IPS-15b (cell line): ENCODE measurements around the gene KDM4C.
"Not testable (repeated sequence)": the region's sequence is repeated elsewhere in the genome, so short reads cannot be mapped to it uniquely, and the experiment has no call there.

Experiments
- H3K27me3 ChIP-seq: one replicate; pipeline ENCODE4 v1.6.1; 2013; ENCODE audit warnings: low read length; ENCODE audit not compliant: control insufficient read depth, insufficient read depth
- H3K36me3 ChIP-seq: one replicate; pipeline ENCODE4 v1.6.1; 2013; ENCODE audit warnings: low read length; ENCODE audit not compliant: control insufficient read depth, insufficient read depth
- H3K4me1 ChIP-seq: one replicate; pipeline ENCODE4 v1.6.1; 2013; ENCODE audit warnings: mild to moderate bottlenecking, low read length; ENCODE audit not compliant: control insufficient read depth, insufficient read depth
- H3K4me3 ChIP-seq: one replicate; pipeline ENCODE4 v1.5.1; 2013; ENCODE audit warnings: low read depth, low read length
- H3K9ac ChIP-seq: one replicate; pipeline ENCODE4 v1.6.1; 2013; ENCODE audit warnings: low read depth, mild to moderate bottlenecking, low read length
- H3K9me3 ChIP-seq: one replicate; pipeline ENCODE4 v1.6.1; 2013; ENCODE audit warnings: mild to moderate bottlenecking, low read length; ENCODE audit not compliant: control insufficient read depth, insufficient read depth

The KDM4C gene

GRCh38 chr9:6757456-6758247 is at the start of gene KDM4C:
KDM4C (plus strand) TSS chr9:6757973; CDS start chr9:6792989, 35,016 bp downstream.
- Histone ChIP-seq H3K27me3 (no peaks in the 10 kb centered on the region), H3K4me3 (peak within 1 kb of the TSS; percentile 85), H3K9ac (peak within 1 kb of the TSS; percentile 92), H3K36me3 (no peaks in the 10 kb centered on the region), H3K9me3 (no peaks in the 10 kb centered on the region), H3K4me1 (no peaks in the 10 kb centered on the region)

GRCh38 chr9:6708732-6709131 is 49.0 kb upstream of the KDM4C start:
- no peaks in the 10 kb centered on the region for H3K9me3 ChIP-seq
- H3K36me3 ChIP-seq = no peaks in the 10 kb centered on the region
- no peak overlapping the region for H3K4me3 ChIP-seq
- H3K9ac ChIP-seq = no peak overlapping the region
- H3K4me1 ChIP-seq = no peaks in the 10 kb centered on the region
- H3K27me3 ChIP-seq = no peaks in the 10 kb centered on the region

- no peak overlapping the region for H3K9ac ChIP-seq
- no peaks in the 10 kb centered on the region for H3K4me1 ChIP-seq
- no peaks in the 10 kb centered on the region for H3K9me3 ChIP-seq
- no peak overlapping the region for H3K4me3 ChIP-seq
- H3K36me3 ChIP-seq = no peaks in the 10 kb centered on the region
- no peaks in the 10 kb centered on the region for H3K27me3 ChIP-seq
These were observed 46.4 kb upstream of the KDM4C start for GRCh38 chr9:6711403-6711802.

- Histone ChIP-seq H3K27me3 (no peaks in the 10 kb centered on the region), H3K9me3 (no peaks in the 10 kb centered on the region), H3K36me3 (no peaks in the 10 kb centered on the region), H3K4me3 (no peak overlapping the region), H3K4me1 (no peaks in the 10 kb centered on the region), H3K9ac (no peak overlapping the region)
These were observed 45.7 kb upstream of the KDM4C start for GRCh38 chr9:6712041-6712440.

- Histone ChIP-seq H3K9ac (no peak overlapping the region), H3K36me3 (no peaks in the 10 kb centered on the region), H3K27me3 (no peaks in the 10 kb centered on the region), H3K4me1 (no peaks in the 10 kb centered on the region), H3K4me3 (no peak overlapping the region), H3K9me3 (no peaks in the 10 kb centered on the region)
These were observed 43.6 kb upstream of the KDM4C start for GRCh38 chr9:6714176-6714575.

- H3K4me3 ChIP-seq = peak overlapping the region; percentile 56
- not testable (repeated sequence) for H3K36me3 ChIP-seq, H3K9me3 ChIP-seq
These were observed 42.5 kb upstream of the KDM4C start for GRCh38 chr9:6715153-6715754.

GRCh38 chr9:6715755-6716643 is 41.8 kb upstream of the KDM4C start:
- peak overlapping the region; percentile 56 for H3K4me3 ChIP-seq

More at GRCh38 chr9:6715153-6715754, 42.5 kb upstream of the KDM4C start:
- not testable (repeated sequence) for H3K4me1 ChIP-seq, H3K9ac ChIP-seq, H3K27me3 ChIP-seq

GRCh38 chr9:6716766-6717165 is 41.0 kb upstream of the KDM4C start:
- no peaks in the 10 kb centered on the region for H3K36me3 ChIP-seq
- H3K4me3 ChIP-seq = no peak overlapping the region
- H3K27me3 ChIP-seq = no peaks in the 10 kb centered on the region
- no peaks in the 10 kb centered on the region for H3K9me3 ChIP-seq
- no peaks in the 10 kb centered on the region for H3K4me1 ChIP-seq
- H3K9ac ChIP-seq = no peak overlapping the region

More at GRCh38 chr9:6715755-6716643, 41.8 kb upstream of the KDM4C start:
- Histone ChIP-seq H3K4me1 (no peaks in the 10 kb centered on the region), H3K9me3 (no peaks in the 10 kb centered on the region), H3K36me3 (no peaks in the 10 kb centered on the region), H3K9ac (peak overlapping the region; percentile 79), H3K27me3 (no peaks in the 10 kb centered on the region)

GRCh38 chr9:6723881-6724420 is 33.8 kb upstream of the KDM4C start:
- H3K4me1 ChIP-seq = no peaks in the 10 kb centered on the region
- H3K27me3 ChIP-seq = no peaks in the 10 kb centered on the region

GRCh38 chr9:6733257-6733656 is 24.5 kb upstream of the KDM4C start:
- H3K4me3 ChIP-seq = no peak overlapping the region
- no peaks in the 10 kb centered on the region for H3K4me1 ChIP-seq
- H3K36me3 ChIP-seq = peaks cover 2% of the 10 kb centered on the region
- H3K27me3 ChIP-seq = no peaks in the 10 kb centered on the region
- H3K9me3 ChIP-seq = no peaks in the 10 kb centered on the region
- H3K9ac ChIP-seq = no peak overlapping the region

More at GRCh38 chr9:6723881-6724420, 33.8 kb upstream of the KDM4C start:
- no peak overlapping the region for H3K4me3 ChIP-seq
- H3K36me3 ChIP-seq = no peaks in the 10 kb centered on the region
- H3K9ac ChIP-seq = no peak overlapping the region
- no peaks in the 10 kb centered on the region for H3K9me3 ChIP-seq

GRCh38 chr9:6733831-6734230 is 23.9 kb upstream of the KDM4C start:
- Histone ChIP-seq H3K9ac (no peak overlapping the region), H3K36me3 (peaks cover 2% of the 10 kb centered on the region), H3K9me3 (no peaks in the 10 kb centered on the region), H3K4me3 (no peak overlapping the region), H3K4me1 (no peaks in the 10 kb centered on the region), H3K27me3 (no peaks in the 10 kb centered on the region)
